Fibroblast of skin of left quadriceps (primary cell): ENCODE data around the gene KMT5B.

Experiments
- DNase-seq, 2 experiments: peaks; one replicate each; pipeline ENCODE4 v3.0.0-alpha.2; 2013; ENCODE audit warnings: low read depth in 2 of 2

KMT5B gene

GRCh38 chr11:68120273-68121066 is 92.6 kb downstream of the KMT5B start:
- DNase-seq = no peak

GRCh38 chr11:68118706-68119448 is 94.2 kb downstream of the KMT5B start:
- DNase-seq = no peak

GRCh38 chr11:68117853-68118470 is 95.1 kb downstream of the KMT5B start:
- no peak for DNase-seq

GRCh38 chr11:68116974-68117373 is 96.1 kb downstream of the KMT5B start:
- no peak for DNase-seq

GRCh38 chr11:68116126-68116525 is 97.0 kb downstream of the KMT5B start:
- no peak for DNase-seq

GRCh38 chr11:68115285-68115684 is 97.8 kb downstream of the KMT5B start:
- no peak for DNase-seq

- no peak for DNase-seq
Measured at GRCh38 chr11:68113986-68114385, 99.1 kb downstream of the KMT5B start.

- DNase-seq = no peak
Measured at GRCh38 chr11:68107689-68108088, 105.4 kb downstream of the KMT5B start.

- DNase-seq = no peak
Measured at GRCh38 chr11:68106165-68106940, 106.7 kb downstream of the KMT5B start.
